Measurements from ENCODE around the gene POLR1B.

DNA sequence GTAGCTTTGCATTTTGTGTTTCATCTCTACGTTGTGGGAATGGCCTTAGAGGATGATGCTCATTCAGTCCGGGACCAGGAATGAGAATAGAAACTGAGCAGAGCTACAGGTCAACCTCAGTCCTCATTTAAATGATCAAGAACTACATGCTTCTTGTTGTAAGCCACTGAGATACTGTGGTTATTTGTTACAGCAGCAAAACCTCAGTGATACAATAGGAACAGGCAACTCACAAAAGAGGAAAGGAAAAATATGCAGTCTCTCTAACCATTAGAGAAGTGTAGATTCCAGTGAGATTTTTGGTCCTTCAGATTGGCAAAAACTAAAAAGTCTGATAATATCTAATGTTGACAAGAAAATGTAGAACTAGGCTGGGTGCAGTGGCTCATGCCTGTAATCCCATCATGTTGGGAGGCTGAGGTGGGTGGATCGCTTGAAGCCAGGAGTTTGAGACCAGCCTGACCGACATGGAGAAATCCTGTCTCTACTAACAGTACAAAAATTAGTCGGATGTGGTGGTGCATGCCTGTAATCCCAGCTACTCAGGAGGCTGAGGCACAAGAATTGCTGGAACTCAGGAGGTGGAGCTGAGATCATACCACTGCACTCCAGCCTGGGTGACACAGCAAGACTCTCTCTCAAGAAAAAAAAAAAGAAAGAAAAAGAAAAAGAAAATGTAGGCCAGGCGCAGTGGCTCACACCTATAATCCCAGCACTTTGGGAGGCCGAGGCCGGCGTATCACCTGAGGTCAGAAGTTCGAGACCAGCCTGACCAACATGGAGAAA lies 55.5 kb downstream of the POLR1B start:
- TF ChIP-seq, protein P1, sequence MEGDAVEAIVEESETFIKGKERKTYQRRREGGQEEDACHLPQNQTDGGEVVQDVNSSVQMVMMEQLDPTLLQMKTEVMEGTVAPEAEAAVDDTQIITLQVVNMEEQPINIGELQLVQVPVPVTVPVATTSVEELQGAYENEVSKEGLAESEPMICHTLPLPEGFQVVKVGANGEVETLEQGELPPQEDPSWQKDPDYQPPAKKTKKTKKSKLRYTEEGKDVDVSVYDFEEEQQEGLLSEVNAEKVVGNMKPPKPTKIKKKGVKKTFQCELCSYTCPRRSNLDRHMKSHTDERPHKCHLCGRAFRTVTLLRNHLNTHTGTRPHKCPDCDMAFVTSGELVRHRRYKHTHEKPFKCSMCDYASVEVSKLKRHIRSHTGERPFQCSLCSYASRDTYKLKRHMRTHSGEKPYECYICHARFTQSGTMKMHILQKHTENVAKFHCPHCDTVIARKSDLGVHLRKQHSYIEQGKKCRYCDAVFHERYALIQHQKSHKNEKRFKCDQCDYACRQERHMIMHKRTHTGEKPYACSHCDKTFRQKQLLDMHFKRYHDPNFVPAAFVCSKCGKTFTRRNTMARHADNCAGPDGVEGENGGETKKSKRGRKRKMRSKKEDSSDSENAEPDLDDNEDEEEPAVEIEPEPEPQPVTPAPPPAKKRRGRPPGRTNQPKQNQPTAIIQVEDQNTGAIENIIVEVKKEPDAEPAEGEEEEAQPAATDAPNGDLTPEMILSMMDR (IDR thresholded peaks at IDR 0.05) = no peak
- TF ChIP-seq POLR2A (IDR thresholded peaks at IDR 0.05) = no peak

All from testis (tissue), 2 donors.